Dermis lymphatic vessel endothelial cell (primary cell): Measurements from ENCODE around the gene MFSD6L. TPM values are rescaled to one million over a fixed set of nuclear protein-coding genes. Genes with fewer than 3 reads are reported as not detected.

Experiments
- total RNA-seq: library from RNA; depleted of rRNA; stranded (reverse); fragments of >200 nt; gene quantifications from 2 replicates; pipeline ENCODE4 v1.2.1, GENCODE V29; 2014

The MFSD6L gene
- total RNA-seq = not detected in 2 replicates

GRCh38 chr17:8798846-8799569 lies at the start of gene MFSD6L:
MFSD6L (minus strand) TSS chr17:8799365; CDS start chr17:8799120, 245 bp downstream.

GRCh38 chr17:8758137-8758596 lies 41.0 kb downstream of the MFSD6L start, which contains the start of gene SPDYE4:
SPDYE4 (minus strand) TSS chr17:8758546; CDS start chr17:8758382, 164 bp downstream.

Other genes starting within 250 kb of the MFSD6L start
- 318 and 337 TPM in 2 replicates for gene MYH10, start 168.6 kb downstream of the MFSD6L start, total RNA-seq
- gene CCDC42, start 54.5 kb downstream of the MFSD6L start, total RNA-seq = not detected in 2 replicates
- gene SPDYE4, start 40.8 kb downstream of the MFSD6L start, total RNA-seq = not detected in 2 replicates
- under 0.01 TPM in 1 of 2 replicates, not detected in the other for gene PIK3R6, start 68.3 kb upstream of the MFSD6L start, total RNA-seq
- gene PIK3R5, start 166.3 kb upstream of the MFSD6L start, total RNA-seq = not detected in 2 replicates
- 2.2 and 5.7 TPM in 2 replicates for gene NTN1, start 222.1 kb upstream of the MFSD6L start, total RNA-seq